ENCODE measurements around the gene KIF26B. TPM values are rescaled to one million over a fixed set of nuclear protein-coding genes. Genes with fewer than 3 reads are reported as not detected.

Gene KIF26B
- total RNA-seq, 1 donor from 2014 or later: 0.13 TPM

GRCh38 chr1:245431706-245432105 lies 276.9 kb downstream of the KIF26B start:
- Mint-ChIP-seq H3K9me3 (no peaks in the 10 kb centered on the region), H3K27ac (no peak overlapping the region), H3K27me3 (ENCODE audit: insufficient read depth) (peaks cover 1% of the 10 kb centered on the region), H3K4me1 (ENCODE audit: low read depth) (no peaks in the 10 kb centered on the region), H3K36me3 (ENCODE audit: low read depth) (no peaks in the 10 kb centered on the region), H3K4me3 (no peak overlapping the region)
- DNase-seq (ENCODE audit: low spot score): no peak
- intact Hi-C loops (cut with micrococcal nuclease): no loop called here

- no peak for DNase-seq (ENCODE audit: low spot score)
- Mint-ChIP-seq H3K36me3 (ENCODE audit: low read depth) (no peaks in the 10 kb centered on the region), H3K27ac (no peak overlapping the region), H3K4me3 (no peak overlapping the region), H3K9me3 (no peaks in the 10 kb centered on the region), H3K4me1 (ENCODE audit: low read depth) (no peaks in the 10 kb centered on the region), H3K27me3 (ENCODE audit: insufficient read depth) (peaks cover 1% of the 10 kb centered on the region)
- intact Hi-C loops (cut with micrococcal nuclease): no loop called here
Observed at GRCh38 chr1:245432228-245432875, 277.6 kb downstream of the KIF26B start.

- H3K4me3 Mint-ChIP-seq: no peak overlapping the region
- peaks cover 1% of the 10 kb centered on the region for H3K27me3 Mint-ChIP-seq (ENCODE audit: insufficient read depth)
- H3K4me1 Mint-ChIP-seq (ENCODE audit: low read depth): no peaks in the 10 kb centered on the region
- no peak overlapping the region for H3K27ac Mint-ChIP-seq
- H3K36me3 Mint-ChIP-seq (ENCODE audit: low read depth): no peaks in the 10 kb centered on the region
- H3K9me3 Mint-ChIP-seq: no peaks in the 10 kb centered on the region
- DNase-seq (ENCODE audit: low spot score): no peak
- intact Hi-C loops (cut with micrococcal nuclease): no loop called here
Observed at GRCh38 chr1:245433561-245433960, 278.8 kb downstream of the KIF26B start.

- intact Hi-C loops (cut with micrococcal nuclease): no loop called here
- Mint-ChIP-seq H3K27ac (no peak overlapping the region), H3K4me1 (ENCODE audit: low read depth) (no peaks in the 10 kb centered on the region), H3K4me3 (no peak overlapping the region), H3K27me3 (ENCODE audit: insufficient read depth) (peaks cover 1% of the 10 kb centered on the region), H3K36me3 (ENCODE audit: low read depth) (no peaks in the 10 kb centered on the region), H3K9me3 (no peaks in the 10 kb centered on the region)
- DNase-seq (ENCODE audit: low spot score): no peak
Observed at GRCh38 chr1:245434280-245434679, 279.5 kb downstream of the KIF26B start.

- H3K4me1 Mint-ChIP-seq (ENCODE audit: low read depth): no peaks in the 10 kb centered on the region
- intact Hi-C loops (cut with micrococcal nuclease): no loop called here
- peaks cover 1% of the 10 kb centered on the region for H3K27me3 Mint-ChIP-seq (ENCODE audit: insufficient read depth)
- no peak overlapping the region for H3K4me3 Mint-ChIP-seq
- H3K36me3 Mint-ChIP-seq (ENCODE audit: low read depth): no peaks in the 10 kb centered on the region
- DNase-seq (ENCODE audit: low spot score): no peak
- H3K27ac Mint-ChIP-seq: no peak overlapping the region
- no peaks in the 10 kb centered on the region for H3K9me3 Mint-ChIP-seq
Observed at GRCh38 chr1:245436407-245436806, 281.6 kb downstream of the KIF26B start.

- H3K36me3 Mint-ChIP-seq (ENCODE audit: low read depth): no peaks in the 10 kb centered on the region
- DNase-seq (ENCODE audit: low spot score): no peak
- H3K4me3 Mint-ChIP-seq: no peak overlapping the region
- H3K4me1 Mint-ChIP-seq (ENCODE audit: low read depth): no peaks in the 10 kb centered on the region
- H3K9me3 Mint-ChIP-seq: no peaks in the 10 kb centered on the region
- H3K27me3 Mint-ChIP-seq (ENCODE audit: insufficient read depth): peaks cover 3% of the 10 kb centered on the region
- intact Hi-C loops (cut with micrococcal nuclease): no loop called here
- H3K27ac Mint-ChIP-seq: no peak overlapping the region
Observed at GRCh38 chr1:245437369-245438062, 282.7 kb downstream of the KIF26B start.

GRCh38 chr1:245440922-245441321 lies 286.1 kb downstream of the KIF26B start:
- Mint-ChIP-seq H3K36me3 (ENCODE audit: low read depth) (no peaks in the 10 kb centered on the region), H3K9me3 (no peaks in the 10 kb centered on the region), H3K4me3 (no peak overlapping the region), H3K27ac (no peak overlapping the region), H3K27me3 (ENCODE audit: insufficient read depth) (peaks cover 5% of the 10 kb centered on the region), H3K4me1 (ENCODE audit: low read depth) (no peaks in the 10 kb centered on the region)
- no peak for DNase-seq (ENCODE audit: low spot score)
- intact Hi-C loops (cut with micrococcal nuclease): no loop called here

GRCh38 chr1:245441689-245442088 lies 286.9 kb downstream of the KIF26B start:
- Mint-ChIP-seq H3K27me3 (ENCODE audit: insufficient read depth) (peaks cover 5% of the 10 kb centered on the region), H3K36me3 (ENCODE audit: low read depth) (no peaks in the 10 kb centered on the region), H3K4me1 (ENCODE audit: low read depth) (no peaks in the 10 kb centered on the region), H3K4me3 (no peak overlapping the region), H3K9me3 (no peaks in the 10 kb centered on the region), H3K27ac (no peak overlapping the region)
- intact Hi-C loops (cut with micrococcal nuclease): no loop called here
- DNase-seq (ENCODE audit: low spot score): no peak

- Mint-ChIP-seq H3K4me1 (ENCODE audit: low read depth) (no peaks in the 10 kb centered on the region), H3K27me3 (ENCODE audit: insufficient read depth) (peaks cover 5% of the 10 kb centered on the region), H3K9me3 (no peaks in the 10 kb centered on the region), H3K36me3 (ENCODE audit: low read depth) (no peaks in the 10 kb centered on the region), H3K4me3 (no peak overlapping the region), H3K27ac (no peak overlapping the region)
- intact Hi-C loops (cut with micrococcal nuclease): no loop called here
- DNase-seq (ENCODE audit: low spot score): no peak
Observed at GRCh38 chr1:245444147-245444828, 289.5 kb downstream of the KIF26B start.

GRCh38 chr1:245444945-245445344 lies 290.2 kb downstream of the KIF26B start:
- Mint-ChIP-seq H3K9me3 (no peaks in the 10 kb centered on the region), H3K27me3 (ENCODE audit: insufficient read depth) (peaks cover 5% of the 10 kb centered on the region), H3K4me3 (no peak overlapping the region), H3K27ac (no peak overlapping the region), H3K36me3 (ENCODE audit: low read depth) (no peaks in the 10 kb centered on the region), H3K4me1 (ENCODE audit: low read depth) (no peaks in the 10 kb centered on the region)
- intact Hi-C loops (cut with micrococcal nuclease): no loop called here
- no peak for DNase-seq (ENCODE audit: low spot score)

GRCh38 chr1:245448531-245448930 lies 293.7 kb downstream of the KIF26B start:
- Mint-ChIP-seq H3K4me3 (no peak overlapping the region), H3K27me3 (ENCODE audit: insufficient read depth) (peaks cover 5% of the 10 kb centered on the region), H3K4me1 (ENCODE audit: low read depth) (no peaks in the 10 kb centered on the region), H3K36me3 (ENCODE audit: low read depth) (no peaks in the 10 kb centered on the region), H3K27ac (no peak overlapping the region), H3K9me3 (no peaks in the 10 kb centered on the region)
- intact Hi-C loops (cut with micrococcal nuclease): no loop called here
- no peak for DNase-seq (ENCODE audit: low spot score)

GRCh38 chr1:245448975-245449431 lies 294.2 kb downstream of the KIF26B start:
- Mint-ChIP-seq H3K27me3 (ENCODE audit: insufficient read depth) (peaks cover 5% of the 10 kb centered on the region), H3K4me3 (no peak overlapping the region), H3K9me3 (no peaks in the 10 kb centered on the region), H3K4me1 (ENCODE audit: low read depth) (no peaks in the 10 kb centered on the region), H3K27ac (no peak overlapping the region), H3K36me3 (ENCODE audit: low read depth) (no peaks in the 10 kb centered on the region)
- intact Hi-C loops (cut with micrococcal nuclease): no loop called here
- no peak for DNase-seq (ENCODE audit: low spot score)

GRCh38 chr1:245453541-245453940 lies 298.8 kb downstream of the KIF26B start:
- Mint-ChIP-seq H3K27me3 (ENCODE audit: insufficient read depth) (peaks cover 2% of the 10 kb centered on the region), H3K4me1 (ENCODE audit: low read depth) (no peaks in the 10 kb centered on the region), H3K9me3 (no peaks in the 10 kb centered on the region), H3K27ac (no peak overlapping the region), H3K36me3 (ENCODE audit: low read depth) (no peaks in the 10 kb centered on the region), H3K4me3 (no peak overlapping the region)
- intact Hi-C loops (cut with micrococcal nuclease): no loop called here
- DNase-seq (ENCODE audit: low spot score): no peak
